Activated CD4-positive, alpha-beta memory T cell treated with anti-CD3 and anti-CD28 coated beads, Interleukin-2, amount 10 ng/mL, durations not matched to agents 7 days and 5 days (primary cell): Measurements from ENCODE around the gene ZNF189. TPM values are rescaled to one million over a fixed set of nuclear protein-coding genes. Genes with fewer than 3 reads are reported as not detected.
"Not testable (repeated sequence)": the region's sequence is repeated elsewhere in the genome, so short reads cannot be mapped to it uniquely, and the experiment has no call there.

Experiments
- CTCF ChIA-PET: fragments of 350-600 bp; sonication (Branson Sonifier 250); formaldehyde crosslinking; loops from one replicate; lab custom pipeline; 2021; ENCODE audit warnings: antibody characterized with exemption, inconsistent platforms; lab: Charles Lee
- POLR2A ChIA-PET: fragments of 350-600 bp; sonication (Branson Sonifier 250); formaldehyde crosslinking; loops from one replicate; lab custom pipeline; 2021; ENCODE audit warnings: antibody characterized with exemption; lab: Charles Lee
- DNase-seq: peaks from one replicate; pipeline ENCODE4 v3.0.0-alpha.2; 2020
- H3K27ac Mint-ChIP-seq: one replicate; pipeline ENCODE4 v1.8.0; 2021; ENCODE audit warnings: mild to moderate bottlenecking, mixed read lengths
- H3K27me3 Mint-ChIP-seq: one replicate; pipeline ENCODE4 v1.8.0; 2021; ENCODE audit warnings: mixed read lengths
- H3K36me3 Mint-ChIP-seq: one replicate; pipeline ENCODE4 v1.8.0; 2021; ENCODE audit warnings: low read depth, mixed read lengths
- H3K4me1 Mint-ChIP-seq: one replicate; pipeline ENCODE4 v1.8.0; 2021; ENCODE audit warnings: mixed read lengths
- H3K4me3 Mint-ChIP-seq: one replicate; pipeline ENCODE4 v1.8.0; 2021; ENCODE audit warnings: mild to moderate bottlenecking, mixed read lengths
- H3K9me3 Mint-ChIP-seq: one replicate; pipeline ENCODE4 v1.8.0; 2021; ENCODE audit warnings: mixed read lengths
- total RNA-seq, 2 experiments: library from RNA; stranded (reverse); gene quantifications; one replicate each; pipeline ENCODE4 v1.2.3, GENCODE V29; 2021

Gene ZNF189
- total RNA-seq, 2 experiments from 2014 or later = 13.1 to 13.3 TPM

- Mint-ChIP-seq H3K27me3 (no peaks in the 10 kb centered on the region), H3K9me3 (no peaks in the 10 kb centered on the region), H3K4me3 (no peak overlapping the region), H3K36me3 (no peaks in the 10 kb centered on the region), H3K4me1 (no peaks in the 10 kb centered on the region), H3K27ac (no peak overlapping the region)
- no peak for DNase-seq
- ChIA-PET POLR2A (no interaction called here), CTCF (no interaction called here)
Observed at GRCh38 chr9:101367323-101367722, 31.3 kb upstream of the ZNF189 start.

GRCh38 chr9:101369286-101369685, 29.4 kb upstream of the ZNF189 start:
- H3K27ac Mint-ChIP-seq = no peak overlapping the region
- DNase-seq = no peak
- H3K27me3 Mint-ChIP-seq = no peaks in the 10 kb centered on the region
- H3K9me3 Mint-ChIP-seq = no peaks in the 10 kb centered on the region
- no peaks in the 10 kb centered on the region for H3K4me1 Mint-ChIP-seq
- ChIA-PET POLR2A (no interaction called here), CTCF (no interaction called here)
- no peaks in the 10 kb centered on the region for H3K36me3 Mint-ChIP-seq
- no peak overlapping the region for H3K4me3 Mint-ChIP-seq

- ChIA-PET CTCF (interaction anchor here (0.6 kb wide), 1 partner anchor 963 kb away, joined by 3 read pairs; no protein-coding TSS in a partner anchor), POLR2A (no interaction called here)
- no peaks in the 10 kb centered on the region for H3K36me3 Mint-ChIP-seq
- no peaks in the 10 kb centered on the region for H3K9me3 Mint-ChIP-seq
- H3K4me1 Mint-ChIP-seq = no peaks in the 10 kb centered on the region
- H3K4me3 Mint-ChIP-seq = no peak overlapping the region
- no peaks in the 10 kb centered on the region for H3K27me3 Mint-ChIP-seq
- H3K27ac Mint-ChIP-seq = no peak overlapping the region
- DNase-seq = no peak
Observed at GRCh38 chr9:101369884-101370531, 28.6 kb upstream of the ZNF189 start.

- Mint-ChIP-seq H3K4me1 (no peaks in the 10 kb centered on the region), H3K36me3 (no peaks in the 10 kb centered on the region), H3K4me3 (no peak overlapping the region), H3K9me3 (no peaks in the 10 kb centered on the region), H3K27me3 (peaks cover 4% of the 10 kb centered on the region), H3K27ac (no peak overlapping the region)
- ChIA-PET CTCF (no interaction called here), POLR2A (no interaction called here)
- no peak for DNase-seq
Observed at GRCh38 chr9:101371813-101372212, 26.8 kb upstream of the ZNF189 start.

GRCh38 chr9:101372327-101373118, 26.1 kb upstream of the ZNF189 start:
- H3K36me3 Mint-ChIP-seq = no peaks in the 10 kb centered on the region
- CTCF ChIA-PET = interaction anchor here (1.0 kb wide), 1 partner anchor 16 kb away, joined by 5 read pairs; no protein-coding TSS in a partner anchor
- no peaks in the 10 kb centered on the region for H3K4me1 Mint-ChIP-seq

GRCh38 chr9:101375546-101375945, 23.1 kb upstream of the ZNF189 start:
- Mint-ChIP-seq H3K4me1 (no peaks in the 10 kb centered on the region), H3K27ac (no peak overlapping the region), H3K27me3 (peaks cover 6% of the 10 kb centered on the region), H3K9me3 (peaks cover 2% of the 10 kb centered on the region), H3K4me3 (no peak overlapping the region), H3K36me3 (no peaks in the 10 kb centered on the region)
- ChIA-PET CTCF (no interaction called here), POLR2A (no interaction called here)
- DNase-seq = no peak

More at GRCh38 chr9:101372327-101373118, 26.1 kb upstream of the ZNF189 start:
- Mint-ChIP-seq H3K27ac (no peak overlapping the region), H3K9me3 (no peaks in the 10 kb centered on the region), H3K4me3 (no peak overlapping the region), H3K27me3 (peaks cover 4% of the 10 kb centered on the region)
- POLR2A ChIA-PET = no interaction called here
- no peak for DNase-seq

GRCh38 chr9:101376111-101376848, 22.4 kb upstream of the ZNF189 start:
- Mint-ChIP-seq H3K9me3 (peaks cover 2% of the 10 kb centered on the region), H3K27ac (no peak overlapping the region), H3K4me1 (no peaks in the 10 kb centered on the region), H3K4me3 (no peak overlapping the region), H3K36me3 (no peaks in the 10 kb centered on the region), H3K27me3 (peaks cover 6% of the 10 kb centered on the region)
- ChIA-PET POLR2A (no interaction called here), CTCF (no interaction called here)
- no peak for DNase-seq

- no peak for DNase-seq
- Mint-ChIP-seq H3K9me3 (peaks cover 8% of the 10 kb centered on the region), H3K27me3 (peaks cover 7% of the 10 kb centered on the region), H3K4me3 (no peak overlapping the region), H3K36me3 (peaks cover 6% of the 10 kb centered on the region), H3K27ac (no peak overlapping the region), H3K4me1 (no peaks in the 10 kb centered on the region)
- POLR2A ChIA-PET = no interaction called here
- CTCF ChIA-PET = no interaction called here
Observed at GRCh38 chr9:101380295-101380694, 18.4 kb upstream of the ZNF189 start.

- Mint-ChIP-seq H3K27me3 (peaks cover 4% of the 10 kb centered on the region), H3K27ac (no peak overlapping the region), H3K4me1 (no peaks in the 10 kb centered on the region), H3K9me3 (peaks cover 8% of the 10 kb centered on the region), H3K36me3 (peaks cover 6% of the 10 kb centered on the region), H3K4me3 (no peak overlapping the region)
- no peak for DNase-seq
- POLR2A ChIA-PET = no interaction called here
- CTCF ChIA-PET = no interaction called here
Observed at GRCh38 chr9:101381118-101381517, 17.5 kb upstream of the ZNF189 start.

GRCh38 chr9:101381833-101382342, 16.8 kb upstream of the ZNF189 start:
- Mint-ChIP-seq H3K4me1 (no peaks in the 10 kb centered on the region), H3K9me3 (peaks cover 9% of the 10 kb centered on the region), H3K27ac (no peak overlapping the region), H3K36me3 (peaks cover 6% of the 10 kb centered on the region), H3K4me3 (no peak overlapping the region), H3K27me3 (peaks cover 4% of the 10 kb centered on the region)
- no peak for DNase-seq
- ChIA-PET POLR2A (no interaction called here), CTCF (interaction anchor here (0.6 kb wide), 1 partner anchor 12 kb away, joined by 4 read pairs; no protein-coding TSS in a partner anchor)

- CTCF ChIA-PET = no interaction called here
- POLR2A ChIA-PET = no interaction called here
- H3K4me3 Mint-ChIP-seq = no peak overlapping the region
- no peak for DNase-seq
- no peak overlapping the region for H3K27ac Mint-ChIP-seq
- no peaks in the 10 kb centered on the region for H3K4me1 Mint-ChIP-seq
- peaks cover 4% of the 10 kb centered on the region for H3K27me3 Mint-ChIP-seq
- peaks cover 9% of the 10 kb centered on the region for H3K9me3 Mint-ChIP-seq
- peaks cover 12% of the 10 kb centered on the region for H3K36me3 Mint-ChIP-seq
Observed at GRCh38 chr9:101383361-101383760, 15.3 kb upstream of the ZNF189 start.

GRCh38 chr9:101384873-101385536, 13.6 kb upstream of the ZNF189 start, which contains the start of gene BAAT:
BAAT (minus strand) TSS chr9:101385006; CDS start chr9:101371404, 13,602 bp downstream.
- H3K36me3 Mint-ChIP-seq = peaks cover 22% of the 10 kb centered on the region
- H3K27ac Mint-ChIP-seq, H3K4me3 Mint-ChIP-seq, POLR2A ChIA-PET, H3K27me3 Mint-ChIP-seq, CTCF ChIA-PET, H3K9me3 Mint-ChIP-seq, DNase-seq, H3K4me1 Mint-ChIP-seq: not testable (repeated sequence)
